SK-N-SH treated with all-trans-retinoic acid at 6 μM for 48 hours (cell line): ENCODE data around the gene SLC25A33.

Experiments
- ARNTL ChIP-seq: fragments of 450-650 bp; formaldehyde crosslinking; IDR thresholded peaks from 2 replicates; pipeline ENCODE4 v1.5.0; 2020; ENCODE audit warnings: low read depth, mild to moderate bottlenecking, moderate library complexity, borderline replicate concordance
- BACH2 ChIP-seq: fragments of 250-450 bp; sonication (Bioruptor Pico); IDR thresholded peaks from 2 replicates; pipeline ENCODE4 v1.9.0; 2021; ENCODE audit warnings: mild to moderate bottlenecking, borderline replicate concordance
- ISL1 ChIP-seq: fragments of 250-450 bp; sonication (Bioruptor Pico); IDR thresholded peaks from 2 replicates; pipeline ENCODE4 v2.1.2; 2022; ENCODE audit warnings: mild to moderate bottlenecking, moderate library complexity
- OSR1 ChIP-seq: fragments of 250-450 bp; sonication (Bioruptor Pico); IDR thresholded peaks from 2 replicates; pipeline ENCODE4 v1.8.0; 2022; ENCODE audit warnings: moderate library complexity, mild to moderate bottlenecking, inconsistent platforms
- RARB ChIP-seq: fragments of 250-450 bp; sonication (Bioruptor Pico); IDR thresholded peaks from 2 replicates; pipeline ENCODE4 v1.8.0; 2021; ENCODE audit warnings: mild to moderate bottlenecking, moderate library complexity
- SNAI2 ChIP-seq: fragments of 250-450 bp; sonication (Bioruptor Pico); IDR thresholded peaks from 2 replicates; pipeline ENCODE4 v1.5.0; 2020; ENCODE audit warnings: mild to moderate bottlenecking, moderate library complexity
- ZFP30 ChIP-seq: fragments of 450-650 bp; formaldehyde crosslinking; IDR thresholded peaks from 2 replicates; pipeline ENCODE4 v1.5.0; 2022; ENCODE audit warnings: mild to moderate bottlenecking, moderate library complexity
- ZNF565 ChIP-seq: fragments of 450-650 bp; formaldehyde crosslinking; conservative IDR thresholded peaks from 2 replicates; pipeline ENCODE4 v1.5.0; 2020; ENCODE audit warnings: low read depth, mild to moderate bottlenecking, moderate library complexity
- ZNF70 ChIP-seq: fragments of 450-650 bp; formaldehyde crosslinking; IDR thresholded peaks from 2 replicates; pipeline ENCODE4 v1.5.0; 2020; ENCODE audit warnings: mild to moderate bottlenecking, moderate library complexity
- ZNF8 ChIP-seq: fragments of 450-650 bp; formaldehyde crosslinking; IDR thresholded peaks from 2 replicates; pipeline ENCODE4 v1.5.0; 2020; ENCODE audit warnings: mild to moderate bottlenecking, moderate library complexity
- TF ChIP-seq, protein P1 (sequence below): fragments of 250-450 bp; sonication (Bioruptor Pico); IDR thresholded peaks from 2 replicates; pipeline ENCODE4 v1.5.1; 2020; ENCODE audit warnings: low read depth, mild to moderate bottlenecking, moderate library complexity
- TF ChIP-seq, protein P2 (sequence below): fragments of 250-450 bp; sonication (Bioruptor Pico); IDR thresholded peaks from 2 replicates; pipeline ENCODE4 v1.8.0; 2020; ENCODE audit warnings: mild to moderate bottlenecking, moderate library complexity, borderline replicate concordance
- TF ChIP-seq, protein P3 (sequence below): fragments of 250-450 bp; sonication (Bioruptor Pico); IDR thresholded peaks from 2 replicates; pipeline ENCODE4 v1.5.0; 2020; ENCODE audit warnings: mild to moderate bottlenecking, moderate library complexity

DNA sequence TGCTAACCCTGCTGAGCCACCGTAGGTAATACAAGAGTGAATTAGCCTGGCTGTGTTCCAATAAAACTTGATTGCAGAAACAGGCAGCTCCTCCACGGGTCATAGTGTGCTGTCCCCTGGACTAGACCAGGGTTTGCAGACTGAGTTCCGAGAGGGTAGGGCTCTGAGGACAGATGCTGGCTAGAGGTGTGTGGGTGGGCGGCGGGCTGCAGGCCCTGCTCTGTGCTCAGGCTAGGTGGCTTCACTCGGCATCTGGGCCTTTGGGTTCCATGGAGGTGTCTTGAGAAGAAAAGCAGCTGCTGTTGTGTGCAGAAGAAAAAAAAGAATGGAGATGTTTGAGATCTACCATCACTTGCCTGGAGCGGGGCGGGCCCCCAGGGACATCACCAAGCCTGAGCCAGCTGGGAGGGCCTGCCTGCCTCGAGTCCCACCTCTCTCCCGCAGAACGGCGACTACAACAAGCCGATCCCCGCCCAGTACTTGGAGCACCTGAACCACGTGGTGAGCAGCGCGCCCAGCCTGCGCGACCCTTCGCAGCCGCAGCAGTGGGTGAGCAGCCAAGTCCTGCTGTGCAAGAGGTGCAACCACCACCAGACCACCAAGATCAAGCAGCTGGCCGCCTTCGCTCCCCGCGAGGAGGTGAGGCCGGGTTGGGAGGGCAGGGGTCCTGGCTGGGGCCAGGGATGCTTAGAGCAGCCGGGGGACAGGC, 57.3 kb downstream of the SLC25A33 start:
- no peak for TF ChIP-seq RARB
- TF ChIP-seq, protein P1, sequence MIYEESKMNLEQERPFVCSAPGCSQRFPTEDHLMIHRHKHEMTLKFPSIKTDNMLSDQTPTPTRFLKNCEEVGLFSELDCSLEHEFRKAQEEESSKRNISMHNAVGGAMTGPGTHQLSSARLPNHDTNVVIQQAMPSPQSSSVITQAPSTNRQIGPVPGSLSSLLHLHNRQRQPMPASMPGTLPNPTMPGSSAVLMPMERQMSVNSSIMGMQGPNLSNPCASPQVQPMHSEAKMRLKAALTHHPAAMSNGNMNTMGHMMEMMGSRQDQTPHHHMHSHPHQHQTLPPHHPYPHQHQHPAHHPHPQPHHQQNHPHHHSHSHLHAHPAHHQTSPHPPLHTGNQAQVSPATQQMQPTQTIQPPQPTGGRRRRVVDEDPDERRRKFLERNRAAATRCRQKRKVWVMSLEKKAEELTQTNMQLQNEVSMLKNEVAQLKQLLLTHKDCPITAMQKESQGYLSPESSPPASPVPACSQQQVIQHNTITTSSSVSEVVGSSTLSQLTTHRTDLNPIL: no peak
- no peak for TF ChIP-seq ARNTL
- TF ChIP-seq SNAI2 (CRISPR knock-in tag): no peak
- no peak for TF ChIP-seq BACH2 (CRISPR knock-in tag)
- TF ChIP-seq ZNF70: no peak
- no peak for TF ChIP-seq ZNF8 (CRISPR knock-in tag)
- no peak for TF ChIP-seq ZNF565
- no peak for TF ChIP-seq ZFP30 (CRISPR knock-in tag)
- TF ChIP-seq, protein P2, sequence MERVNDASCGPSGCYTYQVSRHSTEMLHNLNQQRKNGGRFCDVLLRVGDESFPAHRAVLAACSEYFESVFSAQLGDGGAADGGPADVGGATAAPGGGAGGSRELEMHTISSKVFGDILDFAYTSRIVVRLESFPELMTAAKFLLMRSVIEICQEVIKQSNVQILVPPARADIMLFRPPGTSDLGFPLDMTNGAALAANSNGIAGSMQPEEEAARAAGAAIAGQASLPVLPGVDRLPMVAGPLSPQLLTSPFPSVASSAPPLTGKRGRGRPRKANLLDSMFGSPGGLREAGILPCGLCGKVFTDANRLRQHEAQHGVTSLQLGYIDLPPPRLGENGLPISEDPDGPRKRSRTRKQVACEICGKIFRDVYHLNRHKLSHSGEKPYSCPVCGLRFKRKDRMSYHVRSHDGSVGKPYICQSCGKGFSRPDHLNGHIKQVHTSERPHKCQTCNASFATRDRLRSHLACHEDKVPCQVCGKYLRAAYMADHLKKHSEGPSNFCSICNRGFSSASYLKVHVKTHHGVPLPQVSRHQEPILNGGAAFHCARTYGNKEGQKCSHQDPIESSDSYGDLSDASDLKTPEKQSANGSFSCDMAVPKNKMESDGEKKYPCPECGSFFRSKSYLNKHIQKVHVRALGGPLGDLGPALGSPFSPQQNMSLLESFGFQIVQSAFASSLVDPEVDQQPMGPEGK (CRISPR knock-in tag): no peak
- TF ChIP-seq, protein P3, sequence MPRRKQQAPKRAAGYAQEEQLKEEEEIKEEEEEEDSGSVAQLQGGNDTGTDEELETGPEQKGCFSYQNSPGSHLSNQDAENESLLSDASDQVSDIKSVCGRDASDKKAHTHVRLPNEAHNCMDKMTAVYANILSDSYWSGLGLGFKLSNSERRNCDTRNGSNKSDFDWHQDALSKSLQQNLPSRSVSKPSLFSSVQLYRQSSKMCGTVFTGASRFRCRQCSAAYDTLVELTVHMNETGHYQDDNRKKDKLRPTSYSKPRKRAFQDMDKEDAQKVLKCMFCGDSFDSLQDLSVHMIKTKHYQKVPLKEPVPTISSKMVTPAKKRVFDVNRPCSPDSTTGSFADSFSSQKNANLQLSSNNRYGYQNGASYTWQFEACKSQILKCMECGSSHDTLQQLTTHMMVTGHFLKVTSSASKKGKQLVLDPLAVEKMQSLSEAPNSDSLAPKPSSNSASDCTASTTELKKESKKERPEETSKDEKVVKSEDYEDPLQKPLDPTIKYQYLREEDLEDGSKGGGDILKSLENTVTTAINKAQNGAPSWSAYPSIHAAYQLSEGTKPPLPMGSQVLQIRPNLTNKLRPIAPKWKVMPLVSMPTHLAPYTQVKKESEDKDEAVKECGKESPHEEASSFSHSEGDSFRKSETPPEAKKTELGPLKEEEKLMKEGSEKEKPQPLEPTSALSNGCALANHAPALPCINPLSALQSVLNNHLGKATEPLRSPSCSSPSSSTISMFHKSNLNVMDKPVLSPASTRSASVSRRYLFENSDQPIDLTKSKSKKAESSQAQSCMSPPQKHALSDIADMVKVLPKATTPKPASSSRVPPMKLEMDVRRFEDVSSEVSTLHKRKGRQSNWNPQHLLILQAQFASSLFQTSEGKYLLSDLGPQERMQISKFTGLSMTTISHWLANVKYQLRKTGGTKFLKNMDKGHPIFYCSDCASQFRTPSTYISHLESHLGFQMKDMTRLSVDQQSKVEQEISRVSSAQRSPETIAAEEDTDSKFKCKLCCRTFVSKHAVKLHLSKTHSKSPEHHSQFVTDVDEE (CRISPR knock-in tag): no peak
- TF ChIP-seq OSR1: no peak
- no peak for TF ChIP-seq ISL1 (CRISPR knock-in tag)
